Esophagus (tissue), 2 donors: ENCODE data around the gene HSD17B8. TPM values are rescaled to one million over a fixed set of nuclear protein-coding genes. Genes with fewer than 3 reads are reported as not detected.

Experiments
- H3K27ac ChIP-seq, 2 donors: one replicate each; pipeline ENCODE4 v1.5.1; 2013; ENCODE audit warnings: low read depth in 2 of 2, mild to moderate bottlenecking in 2 of 2, inconsistent platforms in 1 of 2, low read length in 1 of 2, moderate library complexity in 1 of 2
- H3K27me3 ChIP-seq, 2 donors: one replicate each; pipeline ENCODE4 v1.6.1; 2013; ENCODE audit warnings: low read length in 2 of 2, control low read depth in 1 of 2, mild to moderate bottlenecking in 1 of 2; ENCODE audit not compliant: insufficient read depth in 2 of 2, control insufficient read depth in 1 of 2
- H3K36me3 ChIP-seq, 2 donors: one replicate each; pipeline ENCODE4 v1.6.1; 2013; ENCODE audit warnings: low read length in 1 of 2; ENCODE audit not compliant: control insufficient read depth in 2 of 2, insufficient read depth in 2 of 2
- H3K4me1 ChIP-seq, 2 donors: one replicate each; pipeline ENCODE4 v1.6.1; 2013; ENCODE audit warnings: low read length in 1 of 2; ENCODE audit not compliant: control insufficient read depth in 2 of 2, insufficient read depth in 2 of 2
- H3K4me3 ChIP-seq, 2 donors: one replicate each; pipeline ENCODE4 v1.5.1; 2013; ENCODE audit warnings: low read length in 2 of 2, mild to moderate bottlenecking in 2 of 2, low read depth in 1 of 2, moderate library complexity in 1 of 2
- H3K9me3 ChIP-seq, 2 donors: one replicate each; pipeline ENCODE4 v1.6.1; 2013; ENCODE audit warnings: mild to moderate bottlenecking in 2 of 2, low read depth in 1 of 2, low read length in 1 of 2, moderate library complexity in 1 of 2; ENCODE audit not compliant: control insufficient read depth in 2 of 2, insufficient read depth in 1 of 2
- WGBS, 2 donors: extraction: QIAGEN DNeasy Blood & Tissue Kit; methylation state at CpG; one replicate each; pipeline ENCODE4 v1.1.7; 2013; 5-methylcytosine and 5-hydroxymethylcytosine counted together
- polyA plus RNA-seq, 2 donors: library from polyadenylated mRNA; stranded (reverse); fragments of 200-250 nt; gene quantifications; one replicate each; pipeline ENCODE4 v1.2.3, GENCODE V29; 2013
- donor health status: healthy with polysubstance abuse.
- donor health status: Bipolar disorder and iron deficiency.

HSD17B8 gene
- 10 to 100 TPM; 16.7 to 33.7 TPM for polyA plus RNA-seq

DNA sequence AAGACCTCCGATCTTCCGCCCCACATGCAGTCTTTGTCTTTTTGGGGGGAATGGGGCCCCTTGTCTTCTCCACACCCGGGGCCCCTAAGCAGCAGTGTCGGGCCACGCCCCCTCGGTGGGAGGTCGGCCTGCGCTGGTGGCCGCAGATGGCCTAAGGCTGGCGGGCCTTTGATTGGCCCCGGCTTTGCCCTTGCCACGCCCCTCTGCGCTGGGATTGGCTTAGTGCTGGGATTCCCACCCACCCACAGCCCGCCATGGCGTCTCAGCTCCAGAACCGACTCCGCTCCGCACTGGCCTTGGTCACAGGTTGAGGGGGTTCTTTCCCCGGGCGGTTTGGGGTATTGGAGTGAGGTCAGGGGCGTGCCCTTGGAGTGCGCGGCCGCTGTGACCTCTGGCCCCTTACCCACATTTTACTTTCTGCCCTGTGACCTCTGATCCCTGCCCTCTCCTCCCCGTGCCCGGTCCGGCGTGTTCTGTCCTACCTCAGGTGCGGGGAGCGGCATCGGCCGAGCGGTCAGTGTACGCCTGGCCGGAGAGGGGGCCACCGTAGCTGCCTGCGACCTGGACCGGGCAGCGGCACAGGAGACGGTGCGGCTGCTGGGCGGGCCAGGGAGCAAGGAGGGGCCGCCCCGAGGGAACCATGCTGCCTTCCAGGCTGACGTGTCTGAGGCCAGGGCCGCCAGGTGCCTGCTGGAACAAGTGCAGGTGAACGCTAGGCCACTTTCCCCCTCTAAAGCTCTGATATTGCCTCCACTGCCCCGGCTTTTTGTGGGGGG, at the start of gene HSD17B8:
Gene HSD17B8, plus strand, starts transcription at position 241 of the 776 bp plus-strand sequence. Its CDS starts 14 bp downstream, at position 255.
- Histone ChIP-seq H3K4me1 (peaks cover 15 to 20% of the 10 kb centered on the region in 2 donors), H3K4me3 (peak within 1 kb of the TSS; percentile 77 to 92), H3K27me3 (no peaks in the 10 kb centered on the region), H3K36me3 (peaks cover 5 to 18% of the 10 kb centered on the region in 2 donors), H3K9me3 (no peaks in the 10 kb centered on the region), H3K27ac (peak within 1 kb of the TSS; percentile 48 to 81)
- WGBS, 2 donors, result 1% methylated on average over 44 to 48 of the region's 48 CpGs

DNA sequence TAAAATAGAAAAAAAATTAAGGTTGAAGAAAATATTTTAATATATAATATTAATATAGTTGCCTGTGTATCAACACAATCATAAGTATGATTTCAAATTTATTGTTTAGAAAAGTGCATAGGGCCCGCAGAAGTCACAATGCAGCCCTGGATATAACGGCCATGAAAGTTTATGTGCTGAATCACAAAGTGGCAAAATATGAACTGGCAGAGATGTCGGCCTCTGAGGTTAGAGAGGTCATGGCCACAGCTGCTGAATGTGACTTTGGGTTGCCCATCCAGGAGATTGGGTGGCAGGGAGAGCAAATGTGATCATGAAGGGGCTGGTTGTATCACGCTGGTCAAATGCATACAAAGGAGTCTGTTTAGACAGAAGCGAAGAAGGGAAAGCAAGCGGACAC, 47.9 kb upstream of the HSD17B8 start:
- H3K4me3 ChIP-seq, result no peak overlapping the region
- WGBS, 2 donors, result 84 to 90% methylated on average over 6 of the region's 6 CpGs

DNA sequence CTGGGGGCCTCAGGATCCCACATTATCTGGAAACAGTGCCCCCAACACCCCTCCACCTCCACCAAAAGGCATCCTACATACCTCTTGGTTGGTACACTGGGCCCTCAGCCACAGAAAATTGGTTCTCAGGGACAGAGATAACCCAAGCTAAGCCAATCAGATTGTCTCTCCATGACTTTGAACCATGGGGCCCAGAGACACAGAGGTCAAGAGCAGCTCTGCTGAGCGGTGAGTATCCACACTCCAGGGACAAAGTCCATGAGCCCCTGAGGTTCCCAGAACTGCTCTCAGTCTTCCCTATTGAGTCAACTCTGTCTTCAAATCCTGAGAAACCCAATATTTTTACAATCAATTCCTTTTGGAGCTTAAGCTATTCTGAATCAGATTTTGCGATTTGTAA, 47.5 kb upstream of the HSD17B8 start:
- no peak overlapping the region for H3K27ac ChIP-seq
- no peaks in the 10 kb centered on the region for H3K36me3 ChIP-seq
- 75 to 92% methylated on average over 2 of the region's 2 CpGs for WGBS, 2 donors
- no peaks in the 10 kb centered on the region for H3K27me3 ChIP-seq
- H3K9me3 ChIP-seq, result no peaks in the 10 kb centered on the region
- no peak overlapping the region for H3K4me3 ChIP-seq
- H3K4me1 ChIP-seq, result peaks cover 0 to 3% of the 10 kb centered on the region in 2 donors

More for the DNA sequence above, 47.9 kb upstream of the HSD17B8 start:
- no peaks in the 10 kb centered on the region for H3K36me3 ChIP-seq
- H3K4me1 ChIP-seq, result no peaks in the 10 kb centered on the region
- no peaks in the 10 kb centered on the region for H3K9me3 ChIP-seq
- H3K27ac ChIP-seq, result no peak overlapping the region
- H3K27me3 ChIP-seq, result no peaks in the 10 kb centered on the region

DNA sequence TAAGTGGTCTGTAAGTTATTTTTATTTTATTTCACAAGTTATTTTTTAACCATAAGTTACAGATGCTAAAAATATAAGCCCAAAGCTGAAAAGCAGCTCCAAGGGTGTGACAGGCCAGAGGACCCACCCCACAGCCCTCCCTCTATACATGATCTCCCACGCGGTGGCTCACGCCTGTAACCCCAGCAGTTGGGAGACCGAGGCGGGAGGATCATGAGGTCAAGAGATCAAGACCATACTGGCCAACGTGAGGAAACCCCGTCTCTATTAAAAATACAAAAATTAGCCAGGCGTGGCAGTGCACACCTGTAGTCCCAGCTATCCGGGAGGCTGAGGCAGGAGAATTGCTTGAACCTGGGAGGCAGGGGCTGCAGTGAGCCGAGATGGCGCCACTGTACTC, 44.4 kb upstream of the HSD17B8 start:
- Histone ChIP-seq H3K4me1 (peaks cover 2 to 6% of the 10 kb centered on the region in 2 donors), H3K27ac (no peak overlapping the region), H3K27me3 (no peaks in the 10 kb centered on the region), H3K36me3 (no peaks in the 10 kb centered on the region), H3K9me3 (no peaks in the 10 kb centered on the region), H3K4me3 (no peak overlapping the region)
- WGBS, 2 donors, result 88 to 90% methylated on average over 11 of the region's 11 CpGs

DNA sequence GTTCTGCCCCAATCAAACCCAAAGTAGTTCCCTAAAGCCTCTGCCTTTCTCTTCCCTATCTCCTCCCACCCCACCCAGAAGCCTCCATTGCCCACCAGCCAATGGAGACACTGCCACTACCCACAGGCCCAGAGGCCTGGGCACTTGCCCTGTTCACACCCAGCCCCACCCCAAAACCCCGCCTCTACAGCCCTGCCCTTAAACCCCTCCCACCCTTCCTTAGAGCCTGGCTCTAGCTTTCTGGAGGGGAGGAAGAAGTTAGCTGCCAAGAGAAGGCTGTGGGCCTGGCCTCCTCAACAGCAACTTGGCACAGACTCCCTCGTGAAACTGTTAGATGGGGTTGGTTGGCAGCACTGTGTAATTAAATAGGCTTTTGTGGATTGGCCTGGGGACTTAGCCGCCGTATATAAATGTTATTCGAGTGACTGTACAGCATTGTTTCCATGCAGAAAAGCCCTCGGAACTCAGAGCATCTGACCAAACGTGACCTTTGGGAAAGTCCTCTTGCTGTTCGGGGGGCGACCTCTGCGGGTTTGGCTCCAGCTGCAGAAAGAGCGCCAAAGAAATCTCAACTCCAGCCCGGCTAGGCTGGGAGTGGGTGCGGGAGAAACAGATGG, 43.6 kb upstream of the HSD17B8 start:
- 18 to 24% methylated on average over 13 of the region's 13 CpGs for WGBS, 2 donors
- no peak overlapping the region for H3K4me3 ChIP-seq
- H3K4me1 ChIP-seq, result peaks cover 2 to 6% of the 10 kb centered on the region in 2 donors
- no peaks in the 10 kb centered on the region for H3K9me3 ChIP-seq
- no peaks in the 10 kb centered on the region for H3K27me3 ChIP-seq
- peak overlapping the region; percentile 20 to 78 for H3K27ac ChIP-seq
- H3K36me3 ChIP-seq, result no peaks in the 10 kb centered on the region

DNA sequence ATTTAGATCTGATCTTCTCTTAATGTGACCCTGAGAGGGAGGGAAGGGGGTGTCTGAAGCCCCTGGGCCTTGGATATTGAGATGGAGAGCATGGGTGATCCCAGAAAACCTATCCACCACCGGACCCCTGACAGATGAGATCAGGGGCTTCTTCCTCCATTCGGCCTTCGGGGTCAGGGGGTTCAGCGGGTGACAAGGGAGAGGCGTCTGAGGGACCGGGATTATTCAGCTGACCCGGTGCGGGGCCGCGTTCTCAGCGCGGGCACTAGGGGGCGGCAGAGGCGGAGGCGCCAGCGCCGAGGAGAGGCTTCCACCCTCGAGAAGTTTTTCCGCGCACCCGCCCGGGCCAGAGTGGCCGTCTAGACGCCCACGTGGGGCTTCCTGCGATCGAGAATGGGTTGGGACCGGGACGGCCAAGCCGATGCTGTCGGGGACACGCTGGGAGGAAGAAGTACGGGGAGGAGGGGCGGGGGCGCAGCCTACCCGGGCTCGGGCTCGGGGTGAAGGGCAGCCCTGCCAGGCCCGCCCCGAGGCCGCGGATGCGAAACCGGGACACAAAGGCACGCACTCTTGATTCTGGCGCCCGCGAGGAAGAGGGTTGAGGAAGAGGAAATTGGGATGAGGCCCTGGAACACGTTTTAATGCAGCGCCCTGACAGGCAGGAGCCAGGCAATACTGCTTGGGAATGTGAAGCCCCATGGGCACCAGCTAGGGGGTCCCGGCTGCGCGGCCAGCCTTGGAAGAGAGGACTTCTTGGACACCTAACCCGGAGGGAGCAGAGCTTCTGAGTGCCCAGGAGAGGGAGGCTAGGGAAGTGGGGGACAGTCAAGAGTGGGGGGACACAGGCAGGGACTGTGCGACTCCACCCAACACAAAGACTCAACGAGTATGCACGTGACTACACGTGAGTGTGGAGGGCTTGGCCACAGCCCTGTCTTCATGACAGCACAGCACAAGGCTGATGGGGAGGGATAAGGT, 42.8 kb upstream of the HSD17B8 start:
- Histone ChIP-seq H3K27me3 (no peaks in the 10 kb centered on the region), H3K9me3 (no peaks in the 10 kb centered on the region), H3K36me3 (no peaks in the 10 kb centered on the region), H3K4me3 (peak overlapping the region; percentile 56 to 59), H3K27ac (peak overlapping the region; percentile 20 to 78), H3K4me1 (peaks cover 2 to 6% of the 10 kb centered on the region in 2 donors)
- WGBS, 2 donors, result 5 to 8% methylated on average over 53 to 58 of the region's 58 CpGs

DNA sequence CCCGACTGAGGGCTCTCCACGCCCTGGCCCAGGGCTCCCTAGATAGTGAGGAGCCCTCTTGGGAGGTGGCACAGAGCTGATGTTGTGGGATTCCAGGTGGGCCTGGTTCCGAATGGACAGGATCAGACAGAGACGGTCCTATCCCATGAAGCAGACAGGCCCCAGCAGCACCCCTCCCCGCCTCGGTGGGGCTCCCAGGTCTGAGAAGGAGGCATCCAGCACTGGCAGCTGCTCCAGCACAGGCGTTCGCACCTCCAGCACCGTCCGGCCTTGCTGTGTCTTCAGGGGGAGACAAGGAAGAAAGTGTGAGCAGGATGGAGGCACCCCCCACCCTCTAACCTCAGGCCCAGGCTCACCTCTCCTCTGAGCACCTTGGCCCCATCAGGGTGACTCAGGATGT, 40.9 kb upstream of the HSD17B8 start:
- H3K4me3 ChIP-seq, result no peak overlapping the region
- no peaks in the 10 kb centered on the region for H3K9me3 ChIP-seq
- 57 to 58% methylated on average over 10 of the region's 10 CpGs for WGBS, 2 donors
- H3K36me3 ChIP-seq, result no peaks in the 10 kb centered on the region
- H3K27ac ChIP-seq, result no peak overlapping the region
- H3K27me3 ChIP-seq, result no peaks in the 10 kb centered on the region
- peaks cover 2 to 6% of the 10 kb centered on the region in 2 donors for H3K4me1 ChIP-seq

DNA sequence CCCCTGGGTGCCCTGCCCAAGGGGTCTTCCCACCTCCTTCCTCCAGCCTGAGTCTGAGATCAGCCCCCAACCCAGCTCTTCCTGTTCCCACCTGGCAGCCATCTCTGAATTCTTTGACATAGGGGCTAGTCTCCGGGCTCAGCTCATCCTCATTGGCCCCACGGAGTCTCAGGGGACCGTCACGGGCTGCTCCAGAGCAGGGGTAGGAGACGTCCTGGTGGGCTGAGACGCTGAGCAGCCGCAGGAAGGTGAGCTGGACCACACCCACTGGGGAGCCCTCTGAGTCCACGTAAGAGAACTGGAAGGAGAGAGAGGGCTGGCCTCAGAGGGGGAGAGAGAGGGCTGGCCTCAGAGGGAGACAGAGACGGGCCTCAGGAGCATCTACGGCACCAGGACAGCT, 40.3 kb upstream of the HSD17B8 start:
- no peaks in the 10 kb centered on the region for H3K9me3 ChIP-seq
- H3K36me3 ChIP-seq, result no peaks in the 10 kb centered on the region
- H3K27me3 ChIP-seq, result no peaks in the 10 kb centered on the region
- no peak overlapping the region for H3K27ac ChIP-seq
- WGBS, 2 donors, result 59 to 62% methylated on average over 10 of the region's 10 CpGs
- no peak overlapping the region for H3K4me3 ChIP-seq
- peaks cover 2 to 6% of the 10 kb centered on the region in 2 donors for H3K4me1 ChIP-seq

DNA sequence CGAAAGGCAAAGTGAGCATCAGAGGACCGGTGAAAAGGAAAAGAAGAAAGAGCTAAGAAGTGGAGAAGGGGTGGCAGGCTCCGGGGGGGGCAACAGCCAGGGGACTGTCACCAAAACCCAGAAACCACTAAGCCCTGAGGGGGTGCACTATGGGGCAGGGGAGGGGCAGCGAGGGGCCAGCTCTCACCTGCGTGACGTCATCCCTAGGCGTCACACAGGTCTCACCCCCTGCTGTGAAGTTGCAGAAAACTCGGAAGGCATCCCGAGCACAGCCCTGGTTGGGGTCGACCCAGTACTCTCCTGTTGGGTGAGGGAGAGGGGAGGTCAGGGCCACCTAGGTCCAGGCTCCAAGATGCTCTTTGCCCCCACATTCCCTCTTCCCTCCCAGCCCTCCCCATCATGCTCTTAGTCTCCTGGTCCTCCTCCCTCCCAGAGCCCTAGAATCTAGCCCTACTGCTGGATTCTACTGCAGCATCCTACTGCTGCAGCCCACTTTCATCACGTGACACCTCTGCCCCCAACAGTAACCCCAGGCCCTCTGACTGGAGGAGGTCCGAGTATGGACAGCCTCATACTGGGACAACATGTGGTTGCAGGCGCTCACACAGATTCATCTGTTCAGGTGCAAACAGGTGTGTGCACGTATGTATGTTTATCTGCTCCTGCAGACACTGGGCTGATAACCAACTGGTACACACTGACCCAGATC, 39.6 kb upstream of the HSD17B8 start:
- WGBS, 2 donors, result 62% methylated on average over 13 to 14 of the region's 14 CpGs
- Histone ChIP-seq H3K4me1 (peaks cover 2 to 6% of the 10 kb centered on the region in 2 donors), H3K9me3 (no peaks in the 10 kb centered on the region), H3K27ac (no peak overlapping the region), H3K36me3 (no peaks in the 10 kb centered on the region), H3K27me3 (no peaks in the 10 kb centered on the region), H3K4me3 (no peak overlapping the region)
